CD4-positive, alpha-beta T cell treated with Interleukin-6 for 4 hours (primary cell): ENCODE measurements around the gene SMC4.

Experiments
- DNase-seq: peaks from one replicate; pipeline ENCODE4 v3.0.0-alpha.2; 2020; ENCODE audit warnings: mixed read lengths

Gene SMC4

GRCh38 chr3:160480931-160481330, 81.5 kb downstream of the SMC4 start:
- no peak for DNase-seq

- no peak for DNase-seq
Observed at GRCh38 chr3:160481856-160482255, 82.4 kb downstream of the SMC4 start.

- no peak for DNase-seq
Observed at GRCh38 chr3:160482796-160483195, 83.3 kb downstream of the SMC4 start.
